Endodermal cell (in vitro differentiated cells): ENCODE results near the gene ACYP2. TPM values are rescaled to one million over a fixed set of nuclear protein-coding genes. Genes with fewer than 3 reads are reported as not detected.
"Not testable (repeated sequence)": the region's sequence is repeated elsewhere in the genome, so short reads cannot be mapped to it uniquely, and the experiment has no call there.

Source experiments
- DNase-seq: peaks from one replicate; pipeline ENCODE4 v3.0.0-alpha.2; 2017
- H3K27ac ChIP-seq: 2 replicates; pipeline ENCODE4 v1.5.1; 2013; ENCODE audit warnings: mild to moderate bottlenecking, low read depth, low read length, moderate library complexity
- H3K27me3 ChIP-seq: 2 replicates; pipeline ENCODE4 v1.6.1; 2013; ENCODE audit warnings: mild to moderate bottlenecking, low read length, moderate library complexity; ENCODE audit not compliant: insufficient read depth, control insufficient read depth, poor library complexity, severe bottlenecking
- H3K36me3 ChIP-seq: 2 replicates; pipeline ENCODE4 v1.7.0; 2013; ENCODE audit warnings: mild to moderate bottlenecking, low read length, moderate library complexity; ENCODE audit not compliant: control insufficient read depth, insufficient read depth
- H3K4me1 ChIP-seq: one replicate; pipeline ENCODE4 v1.7.0; 2013; ENCODE audit warnings: low read length; ENCODE audit not compliant: control insufficient read depth, insufficient read depth
- H3K4me3 ChIP-seq: 2 replicates; pipeline ENCODE4 v1.5.1; 2013; ENCODE audit warnings: mild to moderate bottlenecking, low read length, moderate library complexity
- H3K9ac ChIP-seq: 2 replicates; pipeline ENCODE4 v1.6.1; 2013; ENCODE audit warnings: mild to moderate bottlenecking, low read length, moderate library complexity; ENCODE audit not compliant: poor library complexity, severe bottlenecking; ENCODE audit errors: extremely low read depth
- H3K9me3 ChIP-seq: 2 replicates; pipeline ENCODE4 v1.6.1; 2013; ENCODE audit warnings: mild to moderate bottlenecking, low read length, moderate library complexity; ENCODE audit not compliant: control insufficient read depth
- H3K27ac Mint-ChIP-seq: 2 replicates; pipeline ENCODE4 v1.8.0; 2020; ENCODE audit warnings: mixed read lengths
- H3K27me3 Mint-ChIP-seq: 2 replicates; pipeline ENCODE4 v1.8.0; 2021; ENCODE audit warnings: mild to moderate bottlenecking, mixed read lengths; ENCODE audit not compliant: insufficient read depth
- H3K36me3 Mint-ChIP-seq: 2 replicates; pipeline ENCODE4 v1.8.0; 2020; ENCODE audit warnings: low read depth, mixed read lengths
- H3K4me1 Mint-ChIP-seq: 2 replicates; pipeline ENCODE4 v1.8.0; 2020; ENCODE audit warnings: mixed read lengths
- H3K4me3 Mint-ChIP-seq: 2 replicates; pipeline ENCODE4 v1.8.0; 2020; ENCODE audit warnings: mild to moderate bottlenecking, moderate library complexity, mixed read lengths
- H3K9me3 Mint-ChIP-seq: 2 replicates; pipeline ENCODE4 v1.8.0; 2020; ENCODE audit warnings: mild to moderate bottlenecking, mixed read lengths
- WGBS, 2 experiments: methylation state at CpG; one replicate each; pipeline versions ENCODE4 v1.1.5 to v1.1.7; 2013; ENCODE audit warnings: missing lambda C conversion rate in 2 of 2, mixed read lengths in 1 of 2; ENCODE audit not compliant: insufficient coverage in 1 of 2, insufficient read length in 1 of 2; 5-methylcytosine and 5-hydroxymethylcytosine counted together
- total RNA-seq, 2 donors: library from RNA; stranded (reverse); fragmentation: NEBNext Ultra II Directional in 1 of 2; extraction: Animal tissue kit (Norgen Biotek cat#: 25700) in 1 of 2; gene quantifications; 2 replicates in 1 of 2; 3 replicates in 1 of 2; pipeline ENCODE4 v1.2.1, GENCODE V29; 2021
- TF ChIP-seq, protein P1 (sequence below): fragments of 200-600 bp; sonication (generic); conservative IDR thresholded peaks from 2 replicates; pipeline ENCODE4 v1.5.0; 2021; ENCODE audit warnings: antibody characterized with exemption, mild to moderate bottlenecking

ACYP2 gene
- total RNA-seq, 2 donors from 2014 or later = 7.4 to 8.6 TPM

- Mint-ChIP-seq H3K9me3 (no peaks in the 10 kb centered on the region), H3K27me3 (no peaks in the 10 kb centered on the region), H3K36me3 (no peaks in the 10 kb centered on the region), H3K4me1 (peaks cover 4% of the 10 kb centered on the region), H3K4me3 (no peak overlapping the region), H3K27ac (no peak overlapping the region)
- Histone ChIP-seq H3K4me1 (no peaks in the 10 kb centered on the region), H3K9me3 (no peaks in the 10 kb centered on the region), H3K4me3 (no peak overlapping the region), H3K27ac (no peak overlapping the region), H3K36me3 (no peaks in the 10 kb centered on the region), H3K9ac (no peak overlapping the region), H3K27me3 (no peaks in the 10 kb centered on the region)
- 94 to 100% methylated on average over 2 of the region's 2 CpGs for whole genome bisulfite sequencing, 2 experiments
- TF ChIP-seq, protein P1, sequence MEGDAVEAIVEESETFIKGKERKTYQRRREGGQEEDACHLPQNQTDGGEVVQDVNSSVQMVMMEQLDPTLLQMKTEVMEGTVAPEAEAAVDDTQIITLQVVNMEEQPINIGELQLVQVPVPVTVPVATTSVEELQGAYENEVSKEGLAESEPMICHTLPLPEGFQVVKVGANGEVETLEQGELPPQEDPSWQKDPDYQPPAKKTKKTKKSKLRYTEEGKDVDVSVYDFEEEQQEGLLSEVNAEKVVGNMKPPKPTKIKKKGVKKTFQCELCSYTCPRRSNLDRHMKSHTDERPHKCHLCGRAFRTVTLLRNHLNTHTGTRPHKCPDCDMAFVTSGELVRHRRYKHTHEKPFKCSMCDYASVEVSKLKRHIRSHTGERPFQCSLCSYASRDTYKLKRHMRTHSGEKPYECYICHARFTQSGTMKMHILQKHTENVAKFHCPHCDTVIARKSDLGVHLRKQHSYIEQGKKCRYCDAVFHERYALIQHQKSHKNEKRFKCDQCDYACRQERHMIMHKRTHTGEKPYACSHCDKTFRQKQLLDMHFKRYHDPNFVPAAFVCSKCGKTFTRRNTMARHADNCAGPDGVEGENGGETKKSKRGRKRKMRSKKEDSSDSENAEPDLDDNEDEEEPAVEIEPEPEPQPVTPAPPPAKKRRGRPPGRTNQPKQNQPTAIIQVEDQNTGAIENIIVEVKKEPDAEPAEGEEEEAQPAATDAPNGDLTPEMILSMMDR = no peak
- no peak for DNase-seq
These were observed 8.0 kb upstream of the ACYP2 start for GRCh38 chr2:54107455-54107764.

GRCh38 chr2:54107903-54108615, 7.4 kb upstream of the ACYP2 start:
- Mint-ChIP-seq H3K9me3 (no peaks in the 10 kb centered on the region), H3K36me3 (no peaks in the 10 kb centered on the region), H3K27ac (no peak overlapping the region), H3K4me3 (no peak overlapping the region), H3K4me1 (peaks cover 4% of the 10 kb centered on the region), H3K27me3 (no peaks in the 10 kb centered on the region)
- Histone ChIP-seq H3K27ac (no peak overlapping the region), H3K27me3 (no peaks in the 10 kb centered on the region), H3K4me3 (no peak overlapping the region), H3K9ac (no peak overlapping the region), H3K36me3 (no peaks in the 10 kb centered on the region), H3K9me3 (no peaks in the 10 kb centered on the region), H3K4me1 (no peaks in the 10 kb centered on the region)
- TF ChIP-seq, protein P1 = no peak
- 84 to 92% methylated on average over 8 to 10 of the region's 10 CpGs for WGBS, 2 experiments
- peak; percentile 44 for DNase-seq

DNA sequence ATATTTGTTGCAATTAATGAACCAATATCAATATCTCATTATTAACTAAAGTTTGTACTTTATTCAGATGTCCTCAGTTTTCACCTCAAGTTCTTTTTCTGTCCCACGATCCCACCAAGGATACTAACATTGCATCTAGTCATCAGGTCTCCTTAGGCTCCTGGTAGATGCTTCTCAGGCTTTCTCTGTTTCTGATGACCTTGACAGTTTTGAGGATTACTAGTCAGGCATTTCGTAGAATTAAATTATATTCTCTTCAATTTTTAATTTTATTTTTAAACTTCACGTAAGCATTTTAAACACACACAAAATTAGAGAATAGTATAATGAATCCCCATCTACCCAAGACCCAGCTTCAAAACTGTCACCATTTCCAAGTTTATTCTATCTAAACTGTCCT, 5.6 kb upstream of the ACYP2 start:
- H3K36me3 ChIP-seq = no peaks in the 10 kb centered on the region
- no peaks in the 10 kb centered on the region for H3K9me3 ChIP-seq
- no peaks in the 10 kb centered on the region for H3K4me1 ChIP-seq
- Mint-ChIP-seq H3K4me1 (peaks cover 3% of the 10 kb centered on the region), H3K27me3 (no peaks in the 10 kb centered on the region), H3K36me3 (no peaks in the 10 kb centered on the region), H3K9me3 (no peaks in the 10 kb centered on the region), H3K27ac (no peak overlapping the region), H3K4me3 (no peak overlapping the region)
- no peak overlapping the region for H3K4me3 ChIP-seq
- H3K27ac ChIP-seq = no peak overlapping the region
- WGBS, 2 experiments = 98 to 100% methylated on average over 1 to 3 of the region's 3 CpGs
- no peak for DNase-seq
- H3K9ac ChIP-seq = no peak overlapping the region
- TF ChIP-seq, protein P1 = no peak
- H3K27me3 ChIP-seq = no peaks in the 10 kb centered on the region

DNA sequence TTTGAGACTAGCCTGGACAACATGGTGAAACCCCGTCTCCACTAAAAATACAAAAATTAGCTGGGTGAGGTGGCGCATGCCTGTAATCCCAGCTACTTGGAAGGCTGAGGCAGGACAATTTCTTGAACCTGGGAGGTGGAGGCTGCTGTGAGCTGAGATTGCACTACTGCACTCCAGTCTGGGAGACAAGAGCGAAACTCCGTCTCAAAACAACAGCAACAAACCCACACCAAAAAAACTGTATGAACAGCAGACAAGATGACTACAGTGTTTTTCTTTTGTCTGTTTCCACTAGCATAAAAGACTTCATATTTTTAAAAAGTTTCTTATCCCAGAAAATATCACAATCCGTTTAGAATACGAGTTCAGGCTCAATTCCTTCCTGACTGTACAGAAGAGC, 936 bp upstream of the ACYP2 start:
- Mint-ChIP-seq H3K27ac (peak overlapping the region; percentile 99), H3K4me3 (peak overlapping the region; percentile 86), H3K9me3 (peaks cover 12% of the 10 kb centered on the region)
- H3K4me1 ChIP-seq, H3K4me1 Mint-ChIP-seq, H3K9ac ChIP-seq, H3K27me3 Mint-ChIP-seq, DNase-seq, H3K36me3 ChIP-seq, H3K27me3 ChIP-seq, H3K36me3 Mint-ChIP-seq: not testable (repeated sequence)
- Histone ChIP-seq H3K27ac (peak overlapping the region; percentile 95), H3K9me3 (peaks cover 11% of the 10 kb centered on the region), H3K4me3 (peak overlapping the region; percentile 84)
- 94 to 95% methylated on average over 2 to 6 of the region's 6 CpGs for WGBS, 2 experiments
